Stimulated activated CD4-positive, alpha-beta T cell treated with anti-CD3 and anti-CD28 coated beads, TNF-alpha, amount 100 ng/mL, for 1 hour (primary cell): ENCODE results near the gene PADI2.

Source experiments
- DNase-seq, 3 donors: peaks; one replicate each; pipeline ENCODE4 v3.0.0-alpha.2; 2020; ENCODE audit warnings: low read depth in 3 of 3, low spot score in 1 of 3

Gene PADI2

GRCh38 chr1:17119076-17119772, at the start of gene PADI2:
Gene PADI2 (minus strand): TSS chr1:17119451. CDS start chr1:17119371, 80 bp downstream.
- DNase-seq, result peak in 2 of 3 donors; percentile 5 to 42

GRCh38 chr1:17168091-17168876, 49.0 kb upstream of the PADI2 start:
- no peak for DNase-seq

- no peak for DNase-seq
These were observed 48.5 kb upstream of the PADI2 start for GRCh38 chr1:17167786-17168090.

GRCh38 chr1:17167041-17167785, 48.0 kb upstream of the PADI2 start:
- no peak for DNase-seq

GRCh38 chr1:17165823-17166222, 46.6 kb upstream of the PADI2 start:
- DNase-seq, result no peak

- DNase-seq, result no peak
These were observed 44.8 kb upstream of the PADI2 start for GRCh38 chr1:17163789-17164666.

GRCh38 chr1:17163371-17163770, 44.1 kb upstream of the PADI2 start:
- no peak for DNase-seq

GRCh38 chr1:17162941-17163340, 43.7 kb upstream of the PADI2 start:
- DNase-seq, result no peak

GRCh38 chr1:17161926-17162800, 42.9 kb upstream of the PADI2 start:
- no peak for DNase-seq

- DNase-seq, result no peak
These were observed 42.0 kb upstream of the PADI2 start for GRCh38 chr1:17161137-17161740.

GRCh38 chr1:17158961-17159360, 39.7 kb upstream of the PADI2 start:
- DNase-seq, result no peak

- no peak for DNase-seq
These were observed 36.9 kb upstream of the PADI2 start for GRCh38 chr1:17156108-17156507.

GRCh38 chr1:17155257-17155920, 36.1 kb upstream of the PADI2 start:
- no peak for DNase-seq

GRCh38 chr1:17149771-17150170, 30.5 kb upstream of the PADI2 start:
- no peak for DNase-seq

GRCh38 chr1:17148950-17149608, 29.8 kb upstream of the PADI2 start:
- no peak for DNase-seq

GRCh38 chr1:17145648-17146047, 26.4 kb upstream of the PADI2 start:
- no peak for DNase-seq

- DNase-seq, result no peak
These were observed 24.5 kb upstream of the PADI2 start for GRCh38 chr1:17143760-17144159.

GRCh38 chr1:17141441-17142197, 22.4 kb upstream of the PADI2 start:
- no peak for DNase-seq
